Gastrocnemius medialis (tissue), 4 donors: ENCODE measurements around the gene NOC4L. TPM values are rescaled to one million over a fixed set of nuclear protein-coding genes. Genes with fewer than 3 reads are reported as not detected.

ENCODE experiments used
- ATAC-seq, 2 donors: fragments of 150-250 bp; one replicate each; pipeline ENCODE4 v1.9.1; 2016
- DNase-seq, 2 donors: peaks; one replicate each; pipeline ENCODE4 v3.0.0-alpha.2; 2019
- H3K27ac ChIP-seq, 4 donors: fragments of 200-600 bp; sonication (generic); 1 replicate in 1 of 4; 2 replicates in 3 of 4; pipeline ENCODE4 v1.5.1; 2016 to 2018; ENCODE audit warnings: mild to moderate bottlenecking in 2 of 4, moderate library complexity in 1 of 4
- H3K27me3 ChIP-seq, 3 donors: fragments of 200-600 bp; sonication (generic) in 2 of 3; 1 replicate in 1 of 3; 2 replicates in 2 of 3; pipeline versions ENCODE4 v1.5.1 to v1.6.0; 2016 to 2019; ENCODE audit warnings: mild to moderate bottlenecking in 1 of 3, moderate library complexity in 1 of 3
- H3K36me3 ChIP-seq, 2 donors: fragments of 200-600 bp; sonication (generic) in 1 of 2; one replicate each; pipeline ENCODE4 v1.5.1; 2017 to 2018
- H3K4me1 ChIP-seq, 2 donors: fragments of 200-600 bp; sonication (generic) in 1 of 2; one replicate each; pipeline ENCODE4 v1.5.1; 2016 to 2017; ENCODE audit warnings: mild to moderate bottlenecking in 2 of 2
- H3K4me3 ChIP-seq, 4 donors: fragments of 200-600 bp; sonication (generic) in 3 of 4; 1 replicate in 1 of 4; 2 replicates in 3 of 4; pipeline ENCODE4 v1.5.1; 2016 to 2019; ENCODE audit warnings: mild to moderate bottlenecking in 2 of 4
- H3K9me3 ChIP-seq, 3 donors: fragments of 200-600 bp; sonication (generic) in 2 of 3; 1 replicate in 1 of 3; 2 replicates in 2 of 3; pipeline ENCODE4 v1.5.1; 2016 to 2019
- CTCF ChIP-seq, 5 experiments: fragments of 450-650 bp in 3 of 5; fragments of 200-600 bp in 2 of 5; sonication (generic) in 2 of 5; IDR thresholded peaks in 4 of 5; conservative IDR thresholded peaks in 1 of 5; 1 replicate in 4 of 5; 2 replicates in 1 of 5; pipeline ENCODE4 v1.5.1; 2016 to 2019; ENCODE audit warnings: antibody characterized with exemption in 5 of 5, mild to moderate bottlenecking in 3 of 5, moderate library complexity in 3 of 5
- POLR2A ChIP-seq, 2 donors: fragments of 450-650 bp; IDR thresholded peaks; one replicate each; pipeline ENCODE4 v1.6.1; 2017; ENCODE audit warnings: antibody characterized with exemption in 2 of 2, mild to moderate bottlenecking in 2 of 2, moderate library complexity in 2 of 2
- in situ Hi-C, 4 donors: fragments of 200-750 bp; cut with MboI; loops; one replicate each; pipeline versions ENCODE4 v1.15.0 to v1.8.0; 2017; ENCODE audit warnings: low sequenced_read_pairs in 4 of 4
- intact Hi-C: fragments of 100-400 bp; cut with DNase I; formaldehyde crosslinking; loops from one replicate; pipeline ENCODE4 v1.15.1; 2023; ENCODE audit warnings: low total_unique reads
- total RNA-seq, 4 donors: library from RNA; depleted of rRNA; stranded (reverse); fragments of >200 nt; gene quantifications; one replicate each; pipeline versions ENCODE4 v1.1.0 to v1.2.3, GENCODE V29; 2016

NOC4L gene
- total RNA-seq, 4 donors from 2014 or later: 11.1 to 24.0 (median 21.2) TPM

DNA sequence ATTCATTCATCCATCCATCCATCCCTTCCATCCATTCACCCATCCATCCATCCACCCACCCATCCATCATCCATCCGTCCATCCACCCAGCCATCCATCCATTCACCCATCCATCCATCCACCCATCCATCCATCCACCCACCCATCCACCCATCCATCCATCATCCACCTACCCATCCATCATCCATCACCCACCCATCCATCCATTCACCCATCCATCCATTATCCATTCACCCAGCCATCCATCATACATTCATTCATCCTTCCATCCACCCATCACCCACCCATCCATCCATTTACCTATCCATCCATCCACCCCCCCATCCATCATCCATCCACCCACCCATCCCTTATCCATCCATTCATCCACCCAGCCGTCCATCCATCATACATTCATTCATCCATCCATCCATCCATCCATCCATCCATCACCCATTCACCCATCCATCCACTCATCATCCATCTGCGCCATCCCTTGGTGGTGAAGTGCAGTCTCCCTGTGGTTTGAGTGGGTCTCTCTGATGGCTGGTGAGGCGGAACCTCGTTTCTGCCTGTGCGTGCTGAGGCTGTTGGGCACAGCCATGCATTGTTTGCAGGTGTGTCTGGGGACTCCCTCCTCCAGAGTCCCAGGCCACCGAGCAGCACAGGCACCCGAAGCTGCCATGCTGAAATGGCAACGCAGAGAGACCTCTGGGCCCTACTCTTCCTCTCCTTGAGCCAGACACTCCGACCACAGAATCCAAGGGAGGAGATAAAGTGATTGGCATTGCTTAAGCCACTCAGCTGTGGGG, 22.7 kb downstream of the NOC4L start:
- TF ChIP-seq CTCF (IDR thresholded peaks at IDR 0.05 in 4 of 5, conservative IDR thresholded peaks at IDR 0.05 in 1 of 5) (no peak), POLR2A (IDR thresholded peaks at IDR 0.05) (no peak)
- ATAC-seq (no peak), DNase-seq (no peak)
- H3K27ac ChIP-seq: no peak overlapping the region
- peaks cover 31 to 34% (median 34%) of the 10 kb centered on the region in 3 donors for H3K27me3 ChIP-seq
- in situ Hi-C loops (no loop called here), intact Hi-C loops (no loop called here)
- no peaks in the 10 kb centered on the region for H3K9me3 ChIP-seq
- no peaks in the 10 kb centered on the region for H3K36me3 ChIP-seq
- H3K4me3 ChIP-seq: no peak overlapping the region
- H3K4me1 ChIP-seq: no peaks in the 10 kb centered on the region

DNA sequence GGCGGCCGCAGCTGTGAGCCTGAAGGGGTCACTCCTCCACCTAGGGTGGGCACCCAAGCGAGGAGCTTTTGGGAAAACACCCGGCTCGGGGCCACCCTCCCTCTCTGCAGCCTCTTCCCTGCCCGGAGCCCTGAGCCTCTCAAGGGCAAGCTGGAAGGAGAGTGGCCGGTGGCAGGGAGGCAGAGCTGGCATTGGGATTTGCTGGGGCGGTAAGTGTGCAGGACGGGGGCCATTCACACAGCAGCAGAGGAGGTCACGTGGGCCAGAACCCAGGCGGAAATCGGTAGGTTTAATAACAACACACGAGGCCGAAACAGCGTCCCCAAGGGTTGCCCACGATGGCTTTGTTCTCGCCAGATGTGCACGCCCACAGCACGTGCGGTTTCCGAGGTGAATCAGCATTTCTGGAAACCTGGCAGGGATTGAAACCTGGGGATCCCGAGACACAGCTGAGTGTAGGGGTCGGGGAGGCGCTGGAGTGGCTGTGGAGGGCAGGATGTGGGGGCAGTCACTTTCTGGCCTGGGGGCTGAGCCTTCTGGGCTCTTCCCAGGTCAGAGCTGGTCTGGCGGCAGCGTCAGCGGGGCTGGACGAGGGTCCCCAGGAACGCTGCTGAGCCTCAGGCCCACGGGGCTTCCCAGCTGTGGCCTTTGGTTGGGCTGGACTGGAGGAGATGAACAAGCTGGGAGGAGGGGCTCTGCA, 23.5 kb downstream of the NOC4L start:
- intact Hi-C loops (no loop called here), in situ Hi-C loops (no loop called here)
- ATAC-seq: no peak
- H3K27me3 ChIP-seq: peaks cover 32 to 34% (median 33%) of the 10 kb centered on the region in 3 donors
- no peak for TF ChIP-seq CTCF (IDR thresholded peaks at IDR 0.05 in 4 of 5, conservative IDR thresholded peaks at IDR 0.05 in 1 of 5)
- no peak for TF ChIP-seq POLR2A (IDR thresholded peaks at IDR 0.05)
- H3K4me1 ChIP-seq: no peaks in the 10 kb centered on the region
- DNase-seq: no peak
- no peaks in the 10 kb centered on the region for H3K9me3 ChIP-seq
- no peak overlapping the region for H3K4me3 ChIP-seq
- no peak overlapping the region for H3K27ac ChIP-seq
- no peaks in the 10 kb centered on the region for H3K36me3 ChIP-seq

- H3K36me3 ChIP-seq: no peaks in the 10 kb centered on the region
- no peak for DNase-seq
- H3K9me3 ChIP-seq: no peaks in the 10 kb centered on the region
- H3K27me3 ChIP-seq: peaks cover 28 to 34% (median 33%) of the 10 kb centered on the region in 3 donors
- in situ Hi-C loops: no loop called here
- H3K4me3 ChIP-seq: no peak overlapping the region
- H3K4me1 ChIP-seq: no peaks in the 10 kb centered on the region
- H3K27ac ChIP-seq: no peak overlapping the region
- intact Hi-C loops: no loop called here
- no peak for ATAC-seq
- no peak for TF ChIP-seq POLR2A (IDR thresholded peaks at IDR 0.05)
These were observed 24.2 kb downstream of the NOC4L start for GRCh38 chr12:132168311-132169031.

- H3K27ac ChIP-seq: no peak overlapping the region
- no peaks in the 10 kb centered on the region for H3K4me1 ChIP-seq
- ATAC-seq (no peak), DNase-seq (no peak)
- in situ Hi-C loops: no loop called here
- no peak for TF ChIP-seq CTCF (IDR thresholded peaks at IDR 0.05 in 4 of 5, conservative IDR thresholded peaks at IDR 0.05 in 1 of 5)
- no peak for TF ChIP-seq POLR2A (IDR thresholded peaks at IDR 0.05)
- intact Hi-C loops: no loop called here
- H3K4me3 ChIP-seq: no peak overlapping the region
- peaks cover 24 to 27% (median 26%) of the 10 kb centered on the region in 3 donors for H3K27me3 ChIP-seq
- H3K9me3 ChIP-seq: no peaks in the 10 kb centered on the region
- H3K36me3 ChIP-seq: no peaks in the 10 kb centered on the region
These were observed 25.1 kb downstream of the NOC4L start for GRCh38 chr12:132169376-132169775.
